Adipose tissue (tissue), 3 donors: Measurements from ENCODE around the gene GADD45B. TPM values are rescaled to one million over a fixed set of nuclear protein-coding genes. Genes with fewer than 3 reads are reported as not detected.
"Not testable (repeated sequence)": the region's sequence is repeated elsewhere in the genome, so short reads cannot be mapped to it uniquely, and the experiment has no call there.

ENCODE experiments used
- H3K27ac ChIP-seq: one replicate; pipeline ENCODE4 v1.5.1; 2013; ENCODE audit warnings: low read depth, low read length
- WGBS, 3 donors: extraction: QIAGEN DNeasy Blood & Tissue Kit; methylation state at CpG; one replicate each; pipeline ENCODE4 v1.1.7; 2013; 5-methylcytosine and 5-hydroxymethylcytosine counted together
- polyA plus RNA-seq, 3 donors: library from polyadenylated mRNA; stranded (reverse); fragments of 200-250 nt; gene quantifications; one replicate each; pipeline ENCODE4 v1.2.3, GENCODE V29; 2013
- donor health status: healthy with polysubstance abuse.
- donor health status: Bipolar disorder and iron deficiency.
- donor health status: healthy.

GADD45B gene
- polyA plus RNA-seq, 3 donors, result 97.2 to 938 (median 522) TPM

GRCh38 chr19:2481466-2481865 lies 5.5 kb downstream of the GADD45B start:
- WGBS, 3 donors, result 92 to 94% (median 94%) methylated on average over 16 of the region's 16 CpGs

GRCh38 chr19:2482354-2483038 lies 6.6 kb downstream of the GADD45B start:
- 79 to 83% (median 81%) methylated on average over 12 of the region's 12 CpGs for WGBS, 3 donors

More at GRCh38 chr19:2481466-2481865, 5.5 kb downstream of the GADD45B start:
- H3K27ac ChIP-seq, result no peak overlapping the region

DNA sequence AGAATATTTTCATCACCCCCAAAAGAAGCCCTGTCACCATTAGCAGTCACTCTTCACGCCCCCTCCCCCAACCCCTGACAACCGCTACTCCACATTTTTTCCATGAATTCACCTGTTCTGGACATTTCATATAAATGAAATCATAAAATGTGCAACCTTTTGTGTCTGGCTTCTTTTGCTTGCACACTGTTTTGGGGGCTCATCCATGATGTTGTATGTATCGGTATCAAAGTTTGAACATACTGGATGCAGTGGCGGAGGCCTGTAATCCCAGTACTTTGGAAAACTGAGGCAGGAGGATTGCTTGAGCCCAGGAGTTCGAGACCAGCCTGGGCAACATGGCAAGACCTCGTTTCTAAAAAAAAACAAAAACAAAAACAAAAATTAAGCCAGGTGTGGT lies 7.2 kb downstream of the GADD45B start:
- 81 to 94% (median 87%) methylated on average over 6 of the region's 6 CpGs for WGBS, 3 donors
- H3K27ac ChIP-seq, result no peak overlapping the region

More at GRCh38 chr19:2482354-2483038, 6.6 kb downstream of the GADD45B start:
- no peak overlapping the region for H3K27ac ChIP-seq

DNA sequence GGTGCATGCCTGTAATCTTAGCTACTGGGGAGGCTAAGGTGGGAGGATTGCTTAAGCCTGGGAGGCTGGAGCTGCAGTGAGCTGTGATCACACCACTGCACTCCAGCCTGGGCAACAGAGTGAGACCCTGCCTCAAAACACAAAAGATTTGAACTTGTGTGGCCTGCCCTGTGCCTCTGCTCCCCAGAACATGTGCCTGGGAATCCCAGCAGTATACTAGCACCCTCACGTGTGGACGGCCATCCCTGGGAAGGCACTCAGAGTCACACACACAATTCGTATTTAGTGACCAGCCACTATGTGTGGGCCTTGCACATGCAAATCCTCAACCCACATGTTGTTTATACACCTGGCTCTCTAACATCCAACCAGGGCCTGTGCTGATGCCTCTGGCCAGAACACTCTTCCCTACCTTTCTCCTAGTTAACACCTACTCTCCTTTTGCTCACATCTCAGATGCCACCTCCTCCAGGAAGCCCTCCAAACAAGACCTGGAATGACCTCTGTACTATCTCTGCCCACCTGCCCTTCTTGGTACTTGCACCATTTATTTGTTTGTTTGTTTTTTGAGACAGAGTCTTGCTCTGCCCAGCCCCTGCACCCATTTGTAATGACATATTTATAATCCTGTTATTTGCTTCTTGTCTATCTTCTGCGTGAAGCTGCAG lies 7.7 kb downstream of the GADD45B start:
- WGBS, 3 donors, result 87 to 94% (median 88%) methylated on average over 4 of the region's 4 CpGs
- H3K27ac ChIP-seq, result no peak overlapping the region

DNA sequence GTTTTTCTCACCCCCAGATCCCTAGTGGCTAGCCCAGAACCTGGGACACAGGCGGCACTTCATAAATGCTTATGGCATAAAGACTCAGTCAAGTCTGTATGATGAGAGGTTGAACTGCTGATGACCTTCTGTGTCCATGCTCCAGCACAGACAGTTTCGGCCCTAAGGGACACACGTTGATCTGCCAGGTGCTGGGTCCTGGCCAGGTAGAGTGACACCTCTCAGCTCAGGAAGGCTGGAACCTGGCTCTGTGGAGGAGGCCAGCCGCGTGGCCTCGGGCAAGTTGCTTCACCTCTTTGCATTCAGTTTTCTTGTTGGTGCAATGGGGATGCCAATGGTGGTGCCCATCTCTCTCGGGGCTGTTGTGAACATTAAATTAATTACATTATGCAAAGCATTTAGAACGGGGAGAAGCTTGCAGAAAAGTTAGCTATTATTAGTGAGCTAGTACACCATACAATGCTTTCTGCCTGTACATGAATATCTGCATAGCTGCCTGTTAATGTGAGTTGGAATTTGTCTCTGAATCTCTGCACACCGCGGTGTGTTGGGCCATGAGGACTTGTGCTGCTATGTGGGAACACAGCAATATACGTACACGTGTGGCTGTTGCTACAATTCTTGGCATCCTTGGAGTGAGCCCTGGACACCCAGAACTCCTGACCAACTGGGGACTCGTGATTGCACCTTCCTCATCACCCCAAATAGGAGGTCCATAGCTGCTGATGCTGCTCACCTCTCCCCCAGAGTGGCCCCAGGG lies 8.4 kb downstream of the GADD45B start:
- no peak overlapping the region for H3K27ac ChIP-seq
- WGBS, 3 donors, result 79 to 84% (median 82%) methylated on average over 13 of the region's 13 CpGs

DNA sequence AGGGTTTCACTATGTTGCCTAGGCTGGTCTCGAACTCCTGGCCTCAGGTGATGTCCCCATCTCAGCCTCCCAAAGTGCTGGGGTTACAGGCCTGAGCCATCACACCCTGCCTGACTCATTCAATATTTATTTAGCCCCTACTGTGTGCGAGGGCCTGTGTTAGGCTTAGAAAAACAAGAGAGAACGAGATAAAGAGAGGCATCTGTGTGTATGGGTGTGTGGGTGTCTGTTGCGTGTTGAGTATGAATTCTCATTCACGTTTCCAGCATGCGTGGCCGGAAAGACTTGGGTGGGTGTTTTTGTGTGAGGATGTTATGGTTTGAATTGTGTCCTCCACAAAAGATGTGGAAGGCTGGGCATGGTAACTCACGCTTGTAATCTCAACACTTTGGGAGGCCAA lies 9.5 kb downstream of the GADD45B start:
- 66 to 83% (median 76%) methylated on average over 8 of the region's 8 CpGs for WGBS, 3 donors
- H3K27ac ChIP-seq, result no peak overlapping the region

DNA sequence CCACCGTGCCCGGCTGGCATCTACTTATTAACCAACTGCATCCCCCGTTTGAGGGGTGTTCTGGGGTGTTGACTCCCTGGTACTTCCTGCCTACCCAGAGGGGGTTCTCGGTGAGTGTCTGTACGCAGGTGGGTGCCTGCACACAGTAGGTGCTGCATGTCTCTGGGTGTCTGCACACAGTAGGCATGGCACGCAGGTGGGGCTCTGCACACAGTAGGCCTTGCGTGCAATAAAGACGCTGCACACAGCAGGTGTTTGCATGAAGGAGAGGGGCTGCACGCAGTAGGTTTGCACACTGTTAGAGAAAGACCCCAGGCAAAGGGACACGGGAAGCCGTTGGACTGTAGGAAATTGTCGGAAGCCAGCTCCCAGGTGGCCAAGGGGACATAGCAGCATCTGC lies 11.2 kb downstream of the GADD45B start:
- no peak overlapping the region for H3K27ac ChIP-seq
- WGBS, 3 donors, result 87 to 88% (median 88%) methylated on average over 12 of the region's 12 CpGs

GRCh38 chr19:2487842-2488241 lies 11.9 kb downstream of the GADD45B start:
- no peak overlapping the region for H3K27ac ChIP-seq
- WGBS, 3 donors, result 19 to 49% (median 20%) methylated on average over 15 of the region's 15 CpGs

GRCh38 chr19:2488405-2488941 lies 12.5 kb downstream of the GADD45B start:
- WGBS, 3 donors, result 4 to 38% (median 5%) methylated on average over 28 to 32 of the region's 32 CpGs
- no peak overlapping the region for H3K27ac ChIP-seq

GRCh38 chr19:2488942-2489731 lies 13.2 kb downstream of the GADD45B start:
- no peak overlapping the region for H3K27ac ChIP-seq
- 2 to 5% (median 5%) methylated on average over 29 to 78 of the region's 78 CpGs for WGBS, 3 donors

- 60 to 69% (median 67%) methylated on average over 7 of the region's 7 CpGs for WGBS, 3 donors
- H3K27ac ChIP-seq, result no peak overlapping the region
These were observed 14.7 kb downstream of the GADD45B start for GRCh38 chr19:2490659-2491058.

DNA sequence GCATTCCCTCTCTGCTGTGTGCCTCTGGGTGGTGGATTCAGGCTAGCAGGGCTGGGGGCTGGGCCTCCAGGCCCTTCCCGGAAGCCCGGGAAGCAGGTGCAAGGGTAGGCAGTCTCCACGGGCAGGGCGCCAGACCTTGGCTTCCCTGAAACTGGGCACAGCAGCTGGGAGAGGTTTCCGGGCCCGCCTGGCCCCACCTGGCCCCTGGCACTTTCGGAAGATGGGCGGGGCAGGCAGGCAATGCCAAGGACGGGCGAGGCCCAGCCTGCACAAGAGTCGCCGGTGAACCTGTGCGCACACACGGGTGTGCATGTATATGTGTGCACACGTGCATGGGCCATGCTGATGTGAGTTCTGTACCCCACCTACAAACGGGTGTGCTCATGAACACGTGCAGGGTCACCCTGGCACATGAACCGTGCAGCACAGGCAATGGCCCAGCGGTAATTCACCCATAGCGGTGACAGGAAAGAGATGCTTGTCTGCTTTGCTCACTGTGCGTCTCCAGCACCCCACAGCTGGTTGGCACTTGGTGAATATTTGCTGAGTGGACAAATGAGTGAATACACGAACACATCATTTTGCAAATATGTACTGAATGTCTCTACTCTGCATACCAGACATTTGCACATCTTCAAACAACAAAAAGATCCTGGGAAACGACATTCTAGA lies 15.3 kb downstream of the GADD45B start:
- WGBS, 3 donors, result 28 to 41% (median 40%) methylated on average over 23 of the region's 23 CpGs
- no peak overlapping the region for H3K27ac ChIP-seq

GRCh38 chr19:2492870-2493269 lies 16.9 kb downstream of the GADD45B start:
- H3K27ac ChIP-seq, result no peak overlapping the region
- WGBS, 3 donors, result 62 to 85% (median 67%) methylated on average over 6 to 8 of the region's 8 CpGs

DNA sequence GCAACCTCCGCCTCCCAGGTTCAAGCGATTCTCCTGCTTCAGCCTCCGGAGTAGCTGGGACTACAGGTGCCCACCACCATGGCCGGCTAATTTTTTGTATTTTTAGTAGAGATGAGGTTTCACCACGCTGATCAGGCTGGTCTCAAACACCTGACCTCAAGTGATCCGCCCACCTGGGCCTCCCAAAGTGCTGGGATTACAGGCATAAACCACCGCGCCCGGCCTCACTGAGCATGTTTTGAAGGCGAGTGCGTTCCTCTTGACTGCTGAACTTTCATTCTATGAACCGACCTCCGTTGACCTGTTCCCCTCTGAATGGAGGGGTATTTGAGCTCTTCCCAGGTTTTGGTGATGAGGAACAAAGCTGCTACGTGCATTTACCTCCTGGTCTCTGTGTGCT lies 17.5 kb downstream of the GADD45B start:
- 85 to 87% (median 85%) methylated on average over 14 of the region's 14 CpGs for WGBS, 3 donors

GRCh38 chr19:2494084-2494446 lies 18.1 kb downstream of the GADD45B start:
- 39 to 60% (median 50%) methylated on average over 21 of the region's 21 CpGs for WGBS, 3 donors
- H3K27ac ChIP-seq, result no peak overlapping the region

More for the DNA sequence above, 17.5 kb downstream of the GADD45B start:
- H3K27ac ChIP-seq, result not testable (repeated sequence)

GRCh38 chr19:2494447-2495129 lies 18.7 kb downstream of the GADD45B start:
- no peak overlapping the region for H3K27ac ChIP-seq
- WGBS, 3 donors, result 5 to 9% (median 8%) methylated on average over 66 to 72 of the region's 72 CpGs

DNA sequence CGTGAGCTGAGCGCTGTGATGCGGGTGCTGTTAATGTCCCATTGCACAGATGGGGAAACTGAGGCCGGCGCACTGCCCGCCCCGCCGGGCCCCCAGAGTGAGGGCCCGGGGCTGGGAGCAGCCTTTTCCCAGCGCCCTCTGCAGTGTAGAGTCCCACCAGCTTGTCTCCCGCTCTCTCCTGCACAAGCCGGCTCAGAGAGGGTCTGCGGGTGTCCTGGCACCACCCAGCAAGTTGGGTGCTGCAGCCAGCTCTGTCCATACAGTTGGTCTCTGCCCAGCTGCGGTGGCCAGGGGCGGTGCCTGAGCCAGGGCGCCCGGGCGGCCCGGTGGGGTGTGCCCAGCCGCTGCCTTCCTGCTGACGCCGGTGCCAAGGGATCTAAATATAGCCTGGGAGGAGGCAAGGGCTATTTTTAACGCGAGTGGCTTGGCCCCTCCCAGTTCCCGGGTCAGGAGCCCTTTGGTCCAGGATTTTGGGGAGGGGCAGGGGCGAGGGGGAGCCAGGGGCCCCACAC lies 19.3 kb downstream of the GADD45B start:
- H3K27ac ChIP-seq, result no peak overlapping the region
- 0 to 2% (median 1%) methylated on average over 26 of the region's 26 CpGs for WGBS, 3 donors
